HG02973 (cell line): Measurements from ENCODE around the gene ANKRD27.

Source experiments
- ATAC-seq: cut with Tn5 transposase; IDR thresholded peaks from one replicate; pipeline ENCODE4 v1.9.1; 2021; ENCODE audit warnings: moderate library complexity; ENCODE audit not compliant: unreplicated experiment

Gene ANKRD27

GRCh38 chr19:32691291-32691951 lies 16.4 kb upstream of the ANKRD27 start, which contains the start of gene NUDT19:
TSS of gene NUDT19 (plus strand) at chr19:32691821. CDS start at chr19:32691961, 140 bp downstream.
- peak; percentile 91 for ATAC-seq

- no peak for ATAC-seq
Measured at GRCh38 chr19:32688311-32688710, 13.3 kb upstream of the ANKRD27 start.

- no peak for ATAC-seq
Measured at GRCh38 chr19:32687681-32688080, 12.7 kb upstream of the ANKRD27 start.

- ATAC-seq = no peak
Measured at GRCh38 chr19:32686847-32687475, 12.0 kb upstream of the ANKRD27 start.

DNA sequence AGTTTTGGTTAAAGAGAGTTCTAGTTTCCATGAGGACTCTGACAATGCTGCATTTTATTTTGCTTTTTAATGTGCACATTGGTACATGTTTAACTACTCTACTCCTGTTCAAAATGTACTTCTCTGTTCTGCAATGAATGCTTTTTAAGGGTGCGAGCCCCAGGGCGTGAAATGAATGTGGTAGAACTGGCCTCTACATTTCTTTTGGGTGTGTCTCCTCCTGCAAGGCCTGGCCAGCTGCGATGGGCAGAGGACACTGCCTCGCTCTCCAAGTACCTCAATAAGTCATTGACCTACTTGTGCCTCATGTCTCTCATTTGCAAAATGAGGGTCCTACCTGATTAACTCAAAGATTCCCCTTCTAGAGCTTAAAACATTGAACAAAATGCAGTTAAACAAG lies 7.3 kb upstream of the ANKRD27 start:
- ATAC-seq = no peak

GRCh38 chr19:32680986-32681385 lies 6.0 kb upstream of the ANKRD27 start:
- ATAC-seq = no peak

DNA sequence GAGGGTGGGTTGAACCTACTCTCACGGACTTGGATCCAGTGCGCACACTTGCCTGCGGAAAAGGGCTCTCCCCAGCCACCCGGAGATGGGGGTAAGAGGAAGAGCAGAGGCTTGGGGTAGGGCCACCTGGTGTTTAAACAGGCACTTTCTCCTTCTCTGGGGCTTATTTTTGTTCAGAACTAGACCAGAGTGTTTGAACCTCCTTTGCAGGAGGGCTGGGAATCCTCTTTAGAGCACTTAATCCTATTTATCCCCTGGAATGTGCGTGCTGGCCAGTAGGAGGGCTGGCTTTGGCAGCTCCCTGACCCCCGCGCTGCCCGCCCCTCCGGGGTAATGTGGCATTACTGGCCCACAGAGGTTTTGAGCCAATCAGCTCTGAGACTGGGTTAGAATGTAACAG lies 2.7 kb upstream of the ANKRD27 start:
- ATAC-seq = no peak

- ATAC-seq = no peak
Measured at GRCh38 chr19:32676895-32677359, 1.9 kb upstream of the ANKRD27 start.

DNA sequence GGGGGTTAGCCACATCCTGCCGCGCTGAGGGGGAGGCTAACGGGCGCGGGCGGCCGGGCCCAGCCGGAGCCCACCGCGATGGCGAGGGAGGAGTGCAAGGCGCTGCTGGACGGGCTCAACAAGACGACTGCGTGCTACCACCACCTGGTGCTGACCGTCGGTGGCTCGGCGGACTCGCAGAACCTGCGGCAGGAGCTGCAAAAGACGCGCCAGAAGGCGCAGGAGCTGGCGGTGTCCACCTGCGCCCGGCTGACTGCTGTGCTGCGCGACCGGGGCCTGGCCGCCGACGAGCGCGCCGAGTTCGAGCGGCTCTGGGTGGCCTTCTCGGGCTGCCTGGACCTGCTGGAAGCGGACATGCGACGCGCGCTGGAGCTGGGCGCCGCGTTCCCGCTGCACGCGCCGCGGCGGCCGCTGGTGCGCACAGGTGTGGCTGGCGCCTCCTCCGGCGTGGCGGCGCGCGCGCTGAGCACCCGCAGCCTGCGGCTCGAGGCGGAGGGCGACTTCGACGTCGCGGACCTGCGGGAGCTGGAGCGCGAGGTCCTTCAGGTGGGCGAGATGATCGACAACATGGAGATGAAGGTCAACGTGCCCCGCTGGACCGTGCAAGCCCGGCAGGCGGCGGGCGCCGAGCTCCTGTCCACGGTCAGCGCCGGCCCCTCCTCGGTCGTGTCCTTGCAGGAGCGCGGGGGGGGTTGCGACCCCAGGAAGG lies 1.4 kb upstream of the ANKRD27 start:
- ATAC-seq = no peak

DNA sequence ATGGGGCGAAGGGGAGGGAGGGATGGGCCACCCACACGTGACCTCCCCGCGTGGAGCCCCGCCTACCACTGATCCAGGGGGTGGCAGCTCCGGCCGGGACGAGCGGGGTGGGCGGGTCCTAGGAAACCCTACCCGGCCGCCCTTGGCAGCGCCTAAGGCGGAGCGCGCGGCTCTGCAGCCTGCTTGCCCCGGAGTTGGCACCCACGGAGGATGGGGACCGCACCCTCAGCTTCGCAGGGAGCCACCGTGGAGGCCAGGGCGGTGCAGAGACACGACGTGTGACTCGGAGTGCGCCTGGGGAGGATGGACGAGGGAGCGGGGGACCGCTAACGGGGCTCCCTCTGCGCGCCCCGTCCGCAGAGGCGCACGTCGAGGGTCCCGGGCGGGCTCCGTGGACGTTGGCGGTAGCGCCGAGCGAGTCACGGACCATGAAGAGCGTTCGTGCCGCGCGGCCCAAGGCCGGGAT lies 773 bp upstream of the ANKRD27 start, which contains the start of gene RGS9BP:
TSS of gene RGS9BP (plus strand) at position 129 of the 466 bp plus-strand sequence. CDS start 416 bp downstream, outside the sequence.
- ATAC-seq = no peak

DNA sequence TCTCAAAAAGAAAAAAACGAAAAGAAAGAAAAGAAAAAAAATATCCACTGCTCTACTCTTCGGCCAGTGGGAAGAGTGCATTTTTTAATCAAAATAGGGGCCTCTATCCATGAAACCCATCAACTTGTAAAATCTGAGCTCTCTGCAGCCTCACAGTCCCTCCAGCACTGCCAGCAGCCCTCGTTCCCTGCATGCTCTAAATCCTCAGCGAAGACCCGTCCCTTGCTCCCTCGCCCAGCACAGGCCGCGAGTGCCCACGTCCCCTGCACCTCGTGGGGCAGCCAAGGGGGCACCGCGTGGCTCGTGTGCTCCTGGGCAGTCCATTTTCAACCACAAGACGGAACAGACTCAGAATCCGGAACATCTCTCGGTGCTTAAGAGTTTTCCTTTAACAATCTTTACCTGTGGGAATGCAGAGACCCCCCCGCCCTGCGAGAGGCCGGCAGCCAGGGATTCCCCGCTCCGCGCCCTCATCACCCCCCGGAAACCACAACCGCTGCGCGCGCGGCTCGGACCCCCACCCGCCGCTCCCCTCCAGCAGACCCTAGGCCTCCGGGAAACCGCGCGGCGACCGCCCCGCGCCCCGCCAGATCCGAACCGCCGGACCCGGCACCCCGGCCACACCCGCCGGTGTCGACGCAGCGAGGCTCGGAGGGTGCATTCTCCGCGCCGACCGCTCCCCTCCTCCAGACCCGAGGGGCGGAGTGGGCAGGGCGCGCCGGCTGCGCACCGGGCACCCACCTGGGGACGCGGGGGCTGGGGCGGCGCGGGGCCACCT lies 638 bp downstream of the ANKRD27 start:
- ATAC-seq = no peak

DNA sequence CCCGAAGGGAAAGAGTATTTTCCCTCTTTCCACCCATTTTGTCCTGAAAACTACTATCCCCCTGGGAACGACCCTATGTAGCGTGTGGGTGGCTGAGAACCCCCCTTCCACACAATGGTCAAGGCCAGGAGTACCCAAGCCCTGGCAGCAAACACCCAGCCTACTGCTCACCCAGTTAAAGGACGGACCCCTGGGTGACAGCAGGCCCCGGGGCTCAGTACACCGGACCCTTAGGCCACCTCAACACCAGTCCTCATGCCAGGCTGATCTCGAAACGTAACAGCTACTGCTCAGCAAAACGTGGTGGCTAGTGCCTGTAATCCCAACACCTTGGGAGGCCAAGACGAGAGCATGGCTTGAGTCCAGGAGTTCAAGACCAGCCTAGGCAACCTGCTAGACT lies 1.4 kb downstream of the ANKRD27 start:
- no peak for ATAC-seq

DNA sequence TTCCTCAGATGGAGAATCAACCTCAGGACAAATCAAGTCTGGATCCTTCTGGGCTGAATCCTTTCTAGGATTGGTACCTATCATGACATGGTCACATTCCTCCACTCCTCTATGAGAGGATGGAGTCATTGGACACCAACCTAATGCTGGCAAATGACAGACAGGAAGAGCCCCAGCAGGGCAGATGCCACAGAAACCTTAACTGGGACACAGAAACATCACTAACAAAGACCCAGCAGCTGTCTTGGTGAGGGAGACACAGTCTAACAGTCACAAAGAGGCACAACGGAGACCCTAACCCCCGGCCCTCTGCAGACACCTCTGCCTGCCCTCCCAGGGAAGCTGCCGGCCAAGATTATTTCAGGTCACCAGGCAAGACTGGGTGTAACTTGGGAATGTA lies 2.1 kb downstream of the ANKRD27 start:
- no peak for ATAC-seq

- no peak for ATAC-seq
Measured at GRCh38 chr19:32671883-32672593, 2.9 kb downstream of the ANKRD27 start.

- no peak for ATAC-seq
Measured at GRCh38 chr19:32669310-32669709, 5.7 kb downstream of the ANKRD27 start.

DNA sequence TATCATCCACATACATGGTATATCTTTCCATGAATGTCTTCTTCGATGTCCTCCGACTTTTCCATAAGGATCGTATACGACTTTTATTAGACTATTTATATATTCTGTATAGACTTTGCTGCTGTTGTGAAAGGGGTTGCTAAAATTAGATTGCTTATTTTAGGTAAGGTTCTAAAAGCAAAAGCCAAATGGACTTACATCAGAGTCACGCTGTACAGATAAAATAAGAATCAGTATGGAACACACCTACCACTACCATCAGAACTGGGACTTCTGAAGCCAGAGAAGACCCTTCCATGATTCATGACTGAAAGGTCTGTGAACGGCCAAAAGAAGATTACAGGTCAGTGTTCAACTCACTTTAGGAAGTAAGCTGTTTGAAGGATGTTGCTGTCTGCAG lies 8.9 kb downstream of the ANKRD27 start:
- no peak for ATAC-seq

DNA sequence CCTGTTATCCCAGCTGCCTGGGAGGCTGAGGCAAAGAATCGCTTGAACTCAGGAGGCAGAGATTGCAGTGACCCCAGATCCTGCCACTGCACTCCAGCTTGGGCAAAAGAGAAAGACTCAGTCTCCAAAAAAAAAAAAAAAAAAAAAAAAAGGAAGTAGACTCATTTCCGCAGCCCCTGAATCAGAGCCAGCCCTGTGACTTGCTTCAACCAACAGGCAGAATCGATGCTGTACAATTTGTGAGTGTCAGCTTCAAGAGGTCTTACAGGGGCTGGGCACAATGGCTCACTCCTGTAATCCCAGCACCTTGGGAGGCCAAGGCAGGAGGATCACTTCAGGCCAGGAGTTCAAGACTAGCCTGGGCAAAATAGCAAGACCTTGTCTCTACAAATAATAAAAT lies 12.8 kb downstream of the ANKRD27 start:
- ATAC-seq = no peak

GRCh38 chr19:32661318-32661717 lies 13.7 kb downstream of the ANKRD27 start:
- ATAC-seq = no peak

GRCh38 chr19:32658527-32658926 lies 16.5 kb downstream of the ANKRD27 start:
- ATAC-seq = no peak

GRCh38 chr19:32658075-32658474 lies 16.9 kb downstream of the ANKRD27 start:
- ATAC-seq = no peak
